Type B pancreatic cell (in vitro differentiated cells): ENCODE results near the gene LARGE1. TPM values are rescaled to one million over a fixed set of nuclear protein-coding genes. Genes with fewer than 3 reads are reported as not detected.

ENCODE experiments used
- DNase-seq: peaks from one replicate; pipeline ENCODE4 v3.0.0; 2021; ENCODE audit warnings: mixed read lengths; ENCODE audit not compliant: unreplicated experiment; ENCODE audit errors: extremely low spot score
- H3K27ac Mint-ChIP-seq: 2 replicates; pipeline ENCODE4 v1.8.0; 2021; ENCODE audit warnings: mild to moderate bottlenecking, mixed read lengths
- H3K27me3 Mint-ChIP-seq: 2 replicates; pipeline ENCODE4 v1.8.0; 2021; ENCODE audit warnings: mixed read lengths
- H3K36me3 Mint-ChIP-seq: 2 replicates; pipeline ENCODE4 v1.8.0; 2021; ENCODE audit warnings: mixed read lengths
- H3K4me1 Mint-ChIP-seq: one replicate; pipeline ENCODE4 v1.8.0; 2021; ENCODE audit warnings: mixed read lengths; ENCODE audit not compliant: unreplicated experiment
- H3K4me3 Mint-ChIP-seq: 2 replicates; pipeline ENCODE4 v1.8.0; 2021; ENCODE audit warnings: mild to moderate bottlenecking, mixed read lengths
- H3K9me3 Mint-ChIP-seq: 2 replicates; pipeline ENCODE4 v1.8.0; 2021; ENCODE audit warnings: mixed read lengths
- CTCF ChIP-seq: fragments of 200-600 bp; sonication (generic); conservative IDR thresholded peaks from 2 replicates; pipeline ENCODE4 v1.5.0; 2021; ENCODE audit warnings: antibody characterized with exemption, mild to moderate bottlenecking
- total RNA-seq: library from RNA; stranded (reverse); gene quantifications from 2 replicates; pipeline ENCODE4 v1.2.1, GENCODE V29; 2021; ENCODE audit warnings: low replicate concordance

LARGE1 gene
- total RNA-seq, 1 donor from 2014 or later: 96.6 TPM

GRCh38 chr22:33563220-33563964 lies 356.9 kb downstream of the LARGE1 start:
- Mint-ChIP-seq H3K36me3 (peaks cover 43% of the 10 kb centered on the region), H3K4me3 (no peak overlapping the region), H3K9me3 (no peaks in the 10 kb centered on the region), H3K27ac (peak overlapping the region; percentile 51), H3K4me1 (peaks cover 33% of the 10 kb centered on the region), H3K27me3 (no peaks in the 10 kb centered on the region)
- no peak for TF ChIP-seq CTCF
- no peak for DNase-seq

- H3K27ac Mint-ChIP-seq: no peak overlapping the region
- H3K27me3 Mint-ChIP-seq: no peaks in the 10 kb centered on the region
- DNase-seq: no peak
- peaks cover 30% of the 10 kb centered on the region for H3K4me1 Mint-ChIP-seq
- H3K9me3 Mint-ChIP-seq: peaks cover 4% of the 10 kb centered on the region
- peaks cover 46% of the 10 kb centered on the region for H3K36me3 Mint-ChIP-seq
- no peak overlapping the region for H3K4me3 Mint-ChIP-seq
- no peak for TF ChIP-seq CTCF
Measured at GRCh38 chr22:33562501-33562900, 357.8 kb downstream of the LARGE1 start.

- H3K27me3 Mint-ChIP-seq: no peaks in the 10 kb centered on the region
- peaks cover 46% of the 10 kb centered on the region for H3K36me3 Mint-ChIP-seq
- no peak overlapping the region for H3K27ac Mint-ChIP-seq
- no peak overlapping the region for H3K4me3 Mint-ChIP-seq
- peaks cover 8% of the 10 kb centered on the region for H3K9me3 Mint-ChIP-seq
- DNase-seq: no peak
- H3K4me1 Mint-ChIP-seq: peaks cover 30% of the 10 kb centered on the region
- no peak for TF ChIP-seq CTCF
Measured at GRCh38 chr22:33561149-33561807, 359.0 kb downstream of the LARGE1 start.

GRCh38 chr22:33557836-33558235 lies 362.4 kb downstream of the LARGE1 start:
- Mint-ChIP-seq H3K36me3 (peaks cover 41% of the 10 kb centered on the region), H3K27me3 (no peaks in the 10 kb centered on the region), H3K4me1 (peaks cover 22% of the 10 kb centered on the region), H3K27ac (peak overlapping the region; percentile 25), H3K4me3 (no peak overlapping the region), H3K9me3 (peaks cover 8% of the 10 kb centered on the region)
- DNase-seq: no peak
- TF ChIP-seq CTCF: no peak

- DNase-seq: no peak
- Mint-ChIP-seq H3K36me3 (peaks cover 33% of the 10 kb centered on the region), H3K4me1 (peaks cover 21% of the 10 kb centered on the region), H3K27me3 (no peaks in the 10 kb centered on the region), H3K4me3 (peak overlapping the region; percentile 2), H3K9me3 (peaks cover 8% of the 10 kb centered on the region), H3K27ac (no peak overlapping the region)
- no peak for TF ChIP-seq CTCF
Measured at GRCh38 chr22:33555814-33556522, 364.3 kb downstream of the LARGE1 start.
